Measurements from ENCODE around the gene CACYBP.

DNA sequence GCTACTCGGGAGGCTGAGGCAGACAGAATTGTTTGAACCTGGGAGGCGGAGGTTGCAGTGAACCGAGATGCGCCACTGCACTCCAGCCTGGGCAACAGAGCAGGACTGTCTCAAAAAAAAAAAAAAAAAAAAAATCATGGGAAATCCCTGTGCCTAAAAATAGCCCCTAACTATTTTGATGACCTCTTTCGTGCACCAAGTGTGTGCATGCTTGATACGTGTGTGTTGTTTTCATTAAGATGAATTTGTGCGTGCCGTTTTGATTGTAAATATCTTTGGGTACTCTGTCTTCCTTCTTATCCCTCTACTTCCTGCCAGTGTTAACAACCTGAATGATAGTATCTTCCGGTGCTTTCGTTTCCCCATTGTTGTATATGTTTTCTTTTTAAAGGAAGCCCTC is 9.8 kb downstream of the CACYBP start:
- TF ChIP-seq, protein P1, sequence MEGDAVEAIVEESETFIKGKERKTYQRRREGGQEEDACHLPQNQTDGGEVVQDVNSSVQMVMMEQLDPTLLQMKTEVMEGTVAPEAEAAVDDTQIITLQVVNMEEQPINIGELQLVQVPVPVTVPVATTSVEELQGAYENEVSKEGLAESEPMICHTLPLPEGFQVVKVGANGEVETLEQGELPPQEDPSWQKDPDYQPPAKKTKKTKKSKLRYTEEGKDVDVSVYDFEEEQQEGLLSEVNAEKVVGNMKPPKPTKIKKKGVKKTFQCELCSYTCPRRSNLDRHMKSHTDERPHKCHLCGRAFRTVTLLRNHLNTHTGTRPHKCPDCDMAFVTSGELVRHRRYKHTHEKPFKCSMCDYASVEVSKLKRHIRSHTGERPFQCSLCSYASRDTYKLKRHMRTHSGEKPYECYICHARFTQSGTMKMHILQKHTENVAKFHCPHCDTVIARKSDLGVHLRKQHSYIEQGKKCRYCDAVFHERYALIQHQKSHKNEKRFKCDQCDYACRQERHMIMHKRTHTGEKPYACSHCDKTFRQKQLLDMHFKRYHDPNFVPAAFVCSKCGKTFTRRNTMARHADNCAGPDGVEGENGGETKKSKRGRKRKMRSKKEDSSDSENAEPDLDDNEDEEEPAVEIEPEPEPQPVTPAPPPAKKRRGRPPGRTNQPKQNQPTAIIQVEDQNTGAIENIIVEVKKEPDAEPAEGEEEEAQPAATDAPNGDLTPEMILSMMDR (optimal IDR thresholded peaks at IDR 0.05 in 1 of 3, IDR thresholded peaks at IDR 0.05 in 1 of 3, conservative IDR thresholded peaks at IDR 0.05 in 1 of 3; ENCODE audit: extremely low read depth in 1 of 3, insufficient read depth in 2 of 3, low read length in 3 of 3): no peak
- no peak for TF ChIP-seq EZH2 (IDR thresholded peaks at IDR 0.05; ENCODE audit: low read length)
